GM18858 (cell line): ENCODE measurements around the gene PLCB1.

Experiments used
- ATAC-seq: cut with Tn5 transposase; IDR thresholded peaks from one replicate; pipeline ENCODE4 v1.9.1; 2021; ENCODE audit not compliant: unreplicated experiment

The PLCB1 gene

DNA sequence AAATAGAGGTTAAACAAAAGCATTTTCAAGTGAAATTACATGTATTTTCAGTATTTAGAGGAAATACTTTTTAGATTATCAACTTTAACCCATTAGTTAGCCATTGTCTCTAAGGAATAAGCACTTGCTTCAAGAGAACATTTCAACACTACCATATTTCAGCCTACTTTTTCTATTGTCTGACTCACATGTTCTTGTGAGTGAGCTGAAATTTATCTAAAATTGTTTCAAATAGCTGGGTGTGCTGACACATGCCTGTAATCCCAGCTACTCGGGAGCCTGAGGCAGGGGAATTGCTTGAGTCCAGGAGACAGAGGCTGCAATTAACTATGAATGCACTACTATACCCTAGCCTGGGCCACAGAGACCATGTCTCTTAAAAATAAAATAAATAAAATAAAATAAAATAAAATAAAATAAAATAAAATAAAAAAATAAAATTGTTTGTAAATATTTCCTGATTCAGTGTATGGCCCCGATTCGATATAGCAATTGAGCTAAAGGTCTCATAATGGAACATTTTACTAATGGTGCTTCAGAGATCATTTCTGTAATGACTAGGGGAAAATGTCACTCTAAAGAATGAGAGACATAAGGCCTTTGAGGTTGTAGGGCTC, 612.3 kb downstream of the PLCB1 start:
- no peak for ATAC-seq

DNA sequence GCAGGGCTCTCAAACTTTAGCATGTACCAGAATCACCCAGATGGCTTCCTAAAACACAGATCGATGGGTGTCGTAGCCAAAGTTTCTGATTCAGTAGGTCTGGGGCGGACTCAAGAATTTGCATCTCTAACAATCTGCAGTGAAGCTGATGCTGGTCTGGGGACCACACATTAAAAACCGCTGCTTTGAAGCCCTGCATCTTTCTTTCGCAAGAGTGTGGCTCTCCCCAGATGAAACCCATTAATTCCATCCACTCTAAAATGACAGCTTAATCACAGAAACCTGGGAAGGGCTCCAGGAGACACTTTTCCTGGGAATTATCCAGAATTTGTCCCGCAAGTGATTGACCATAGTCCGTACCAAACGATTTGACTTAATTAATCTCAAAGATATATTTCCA, 617.0 kb downstream of the PLCB1 start:
- ATAC-seq: no peak

DNA sequence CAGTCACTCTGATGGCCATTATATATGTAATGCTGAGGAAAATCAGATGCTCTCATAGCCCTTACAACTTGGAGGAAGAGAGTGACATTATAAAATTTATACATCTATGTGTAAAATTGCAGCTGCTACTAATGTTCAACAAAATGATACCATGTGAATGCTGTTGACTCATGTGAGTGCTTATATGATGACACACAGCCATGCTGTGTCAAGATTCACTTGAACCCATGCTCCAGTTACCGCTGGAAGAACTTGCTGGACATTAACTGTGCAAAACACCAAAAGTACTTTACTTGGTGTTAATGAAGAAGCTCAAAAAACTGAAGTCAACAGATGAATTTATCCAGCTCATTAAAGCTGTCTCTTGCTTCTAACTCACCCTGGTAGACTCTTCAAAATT, 617.9 kb downstream of the PLCB1 start:
- ATAC-seq: no peak

DNA sequence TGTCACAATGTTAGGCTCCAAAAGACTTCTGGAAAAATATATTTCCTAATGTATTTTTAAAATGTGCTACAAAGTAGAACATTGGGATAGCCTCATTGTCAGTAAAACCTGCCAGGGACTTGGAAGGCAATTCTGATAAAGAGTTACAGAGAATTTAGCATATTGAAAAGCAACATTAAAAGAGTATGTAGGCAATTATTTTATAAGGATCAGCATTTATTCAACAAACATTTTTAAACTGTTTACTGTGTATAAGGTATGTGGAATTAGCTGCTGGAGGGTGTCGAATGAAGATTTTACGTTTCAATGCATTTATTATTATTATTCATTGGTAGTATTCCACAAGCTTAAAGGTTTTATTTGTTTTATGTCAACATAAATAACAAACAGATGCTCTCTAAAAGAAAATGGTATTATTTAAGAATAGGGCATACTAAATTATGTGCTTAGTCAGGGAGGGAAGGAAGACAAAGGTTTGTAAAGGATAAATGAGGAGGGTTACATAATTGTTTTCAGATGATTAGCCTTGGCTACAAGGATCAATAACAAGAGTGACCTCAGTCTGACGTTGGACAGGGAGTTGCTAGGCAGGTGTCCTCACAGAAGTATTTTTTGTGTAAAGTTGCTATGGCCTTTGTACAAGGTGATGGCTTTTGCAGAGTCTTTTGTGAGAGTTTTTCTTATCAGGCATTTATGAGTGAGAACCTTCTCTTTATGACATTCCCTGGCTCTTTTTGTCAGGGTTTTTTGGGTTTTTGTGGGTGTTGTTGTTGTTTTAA, 623.5 kb downstream of the PLCB1 start:
- no peak for ATAC-seq

DNA sequence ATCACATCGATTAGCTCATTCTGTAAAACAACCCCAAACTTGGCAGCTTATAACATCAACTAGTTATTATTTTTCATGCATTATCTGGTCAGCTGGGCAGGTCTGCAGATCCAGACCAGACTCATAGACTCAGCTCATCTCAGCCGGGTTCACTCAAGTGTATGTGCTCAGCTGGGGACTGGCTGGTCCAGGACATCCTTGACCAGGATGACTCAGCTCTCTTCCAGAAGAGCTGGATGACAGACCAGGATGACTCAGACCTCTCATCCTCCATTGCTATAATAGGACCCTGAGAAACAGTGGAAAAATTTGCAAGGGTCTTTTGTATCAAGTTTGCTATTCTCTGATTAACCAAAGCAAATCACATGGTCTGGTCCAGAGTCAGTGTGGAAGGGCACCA, 624.3 kb downstream of the PLCB1 start:
- ATAC-seq: no peak

DNA sequence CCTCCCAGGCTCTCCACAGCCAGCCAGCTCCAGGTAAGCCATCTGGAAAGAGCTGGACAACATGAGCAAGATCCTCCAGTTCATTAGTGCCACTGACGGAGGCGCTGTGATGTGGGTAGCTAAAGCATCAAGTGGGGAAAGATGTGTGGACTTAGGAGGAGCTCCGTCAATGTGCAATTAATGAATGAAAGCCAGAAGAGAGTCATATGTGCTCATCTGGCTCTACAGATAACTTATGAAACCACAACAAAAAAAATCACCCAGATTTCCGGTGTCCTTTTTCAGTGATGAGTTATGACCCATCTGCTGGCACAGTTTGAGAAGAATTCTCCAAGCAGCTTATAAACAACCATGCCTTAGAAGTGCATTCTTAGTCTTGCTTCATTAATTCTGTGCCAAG, 625.1 kb downstream of the PLCB1 start:
- ATAC-seq: no peak

DNA sequence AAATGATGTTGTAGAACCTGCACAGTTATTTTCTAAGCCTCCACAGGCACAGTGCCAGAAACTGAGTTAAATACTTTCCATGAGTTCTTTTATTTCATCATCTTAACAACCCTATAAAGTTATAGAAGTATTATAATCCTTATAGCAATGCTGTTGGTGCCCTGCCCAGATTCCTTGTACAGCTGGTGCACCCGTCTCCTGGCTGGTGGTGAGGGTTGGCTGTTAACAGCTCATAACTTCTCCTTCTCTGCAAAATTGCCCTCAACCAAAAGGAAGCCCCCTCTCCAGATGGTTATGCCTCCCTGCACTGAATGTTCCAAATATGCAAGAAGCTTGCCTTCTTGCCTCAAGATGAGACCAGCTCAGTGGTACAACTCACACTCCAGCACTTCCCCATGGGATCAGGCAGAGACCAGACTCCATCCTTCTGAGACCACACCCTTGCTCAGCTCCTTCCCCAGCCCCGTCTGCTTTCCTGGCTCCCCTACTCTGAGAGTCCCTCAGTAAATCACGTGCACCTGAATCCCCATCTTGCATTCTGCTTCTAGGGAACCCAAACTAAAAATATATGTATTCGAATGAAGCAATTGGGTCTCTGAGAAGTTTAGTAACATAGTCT, 632.4 kb downstream of the PLCB1 start:
- no peak for ATAC-seq

DNA sequence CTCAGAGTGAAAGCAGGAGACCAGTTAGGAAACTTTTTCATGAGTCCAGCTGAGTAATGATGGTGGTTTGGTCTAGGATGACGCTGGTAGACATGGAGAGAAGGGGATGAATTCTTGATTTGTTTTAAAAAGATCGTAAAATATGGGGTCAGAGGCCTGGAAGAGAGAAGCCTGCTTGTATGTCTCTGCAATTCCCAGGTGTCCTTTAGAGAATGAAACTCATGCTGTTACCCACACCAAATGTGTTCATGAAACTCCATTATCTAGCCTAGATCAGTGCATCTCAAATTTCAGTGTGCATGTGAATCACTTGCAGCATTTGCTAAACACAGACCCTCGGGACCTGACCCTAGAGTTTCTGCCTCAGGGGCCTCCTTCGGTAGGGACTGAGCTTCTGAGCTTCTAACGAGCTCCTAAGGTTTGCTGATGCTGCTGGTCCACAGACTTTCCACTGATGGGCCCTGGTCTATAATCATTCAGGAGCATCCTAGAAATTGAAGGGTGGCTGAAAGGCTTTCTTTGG, 634.9 kb downstream of the PLCB1 start:
- ATAC-seq: no peak

DNA sequence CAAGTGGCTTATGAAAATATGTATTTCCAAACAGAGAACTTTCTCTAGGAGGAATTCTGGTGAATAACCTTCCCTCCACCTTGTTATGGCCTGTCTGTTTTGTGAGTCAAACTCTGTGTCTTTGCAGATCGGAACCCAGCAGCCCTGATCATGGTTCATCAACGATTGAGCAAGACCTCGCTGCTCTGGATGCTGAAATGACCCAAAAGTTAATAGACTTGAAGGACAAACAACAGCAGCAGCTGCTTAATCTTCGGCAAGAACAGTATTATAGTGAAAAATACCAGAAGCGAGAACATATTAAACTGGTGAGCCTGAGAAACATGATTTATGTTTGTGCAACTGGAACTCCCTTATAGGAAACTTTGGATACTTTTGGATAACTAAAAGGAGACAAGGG, 642.3 kb downstream of the PLCB1 start:
- no peak for ATAC-seq

DNA sequence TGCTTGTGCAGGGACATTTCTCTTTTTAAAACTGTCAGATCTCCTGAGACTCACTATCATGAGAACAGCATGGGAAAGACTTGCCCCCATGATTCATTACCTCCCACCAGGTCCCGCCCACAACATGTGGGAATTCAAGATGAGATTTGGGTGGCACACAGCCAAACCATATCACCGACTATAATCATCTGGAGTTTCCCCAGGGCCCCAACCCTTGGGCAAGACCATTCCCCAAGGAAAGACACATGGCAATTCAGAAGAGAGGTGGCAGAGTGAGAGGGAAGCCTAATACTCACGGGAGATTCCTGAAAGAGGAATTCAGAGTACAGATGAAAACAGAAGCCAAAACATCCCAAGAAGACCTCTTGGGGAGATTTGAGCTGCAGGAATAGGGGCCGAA, 645.8 kb downstream of the PLCB1 start:
- ATAC-seq: no peak

DNA sequence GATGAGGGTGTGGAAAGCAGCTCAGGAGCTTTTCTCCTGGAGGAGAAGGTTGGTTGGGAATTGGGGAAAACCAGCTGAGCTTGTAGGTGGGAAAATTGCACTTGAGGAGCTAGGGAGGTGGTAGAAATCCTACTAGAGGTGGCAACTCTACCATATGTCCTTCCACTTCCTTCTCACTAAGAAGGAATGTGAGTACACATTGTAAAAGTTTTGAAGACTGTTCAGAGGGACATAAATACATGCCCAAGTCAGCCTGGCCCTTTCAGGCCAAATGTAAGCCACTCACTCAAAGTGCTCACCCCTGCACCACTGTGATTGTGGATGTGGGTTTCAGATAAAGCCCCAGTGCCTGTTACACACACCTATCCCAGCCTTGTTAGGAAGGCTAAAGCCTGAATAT, 646.3 kb downstream of the PLCB1 start:
- ATAC-seq: no peak

DNA sequence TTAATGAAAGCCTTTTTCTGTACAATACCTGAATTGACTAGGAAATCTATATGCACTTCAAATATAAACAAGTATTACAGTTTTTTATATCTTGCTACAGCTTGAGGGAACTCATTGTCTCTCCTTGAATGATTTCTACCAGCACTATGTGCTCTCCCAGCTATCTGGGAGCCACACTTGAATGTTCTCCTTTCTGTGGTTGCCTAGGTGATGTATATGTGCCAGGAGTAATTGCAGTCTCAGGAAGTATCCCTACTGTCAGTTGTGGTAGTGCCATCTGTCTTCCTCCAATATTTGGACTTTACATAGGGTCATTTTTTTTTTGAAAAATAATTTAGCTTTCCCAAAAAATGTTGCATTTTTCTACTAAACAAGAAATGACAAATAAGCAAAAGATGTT, 648.8 kb downstream of the PLCB1 start:
- ATAC-seq: no peak

DNA sequence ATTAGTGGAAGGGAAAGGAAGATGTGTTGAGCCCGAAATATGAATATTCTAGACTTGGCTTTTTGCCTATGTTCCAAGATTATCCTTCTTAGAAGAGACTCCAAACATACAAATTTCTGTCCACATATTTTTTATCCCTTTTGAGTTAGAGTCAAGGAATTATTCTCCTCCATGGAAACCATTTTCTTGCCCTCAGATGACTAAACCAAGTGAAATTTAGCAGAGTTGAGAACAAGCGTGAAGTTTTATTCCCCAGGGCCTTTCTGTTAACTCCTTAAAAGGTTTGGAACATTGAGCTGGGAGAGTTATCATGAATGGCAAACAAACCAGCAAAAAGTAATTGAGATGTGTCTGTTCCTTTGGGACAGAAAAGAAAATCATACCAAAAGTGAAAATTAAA, 650.7 kb downstream of the PLCB1 start:
- no peak for ATAC-seq

DNA sequence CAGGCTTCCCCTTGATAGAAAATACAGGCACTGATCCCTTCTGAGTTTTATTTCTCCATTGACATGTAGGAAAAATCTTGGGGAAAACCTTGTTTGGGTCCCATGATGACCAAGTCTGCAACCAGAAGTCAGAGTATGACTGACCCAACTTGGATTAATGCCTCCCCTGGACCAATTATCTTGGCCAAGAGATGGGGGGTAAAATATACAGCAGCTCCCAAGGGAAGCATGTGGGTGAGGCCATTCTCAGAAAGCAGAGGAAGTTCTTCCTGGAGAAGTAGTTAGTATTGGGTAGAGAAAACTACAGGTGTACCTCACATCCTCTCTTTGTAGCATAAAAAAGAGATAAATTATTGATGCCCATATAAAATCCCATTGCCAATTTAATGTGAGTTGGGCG, 651.7 kb downstream of the PLCB1 start:
- ATAC-seq: no peak

DNA sequence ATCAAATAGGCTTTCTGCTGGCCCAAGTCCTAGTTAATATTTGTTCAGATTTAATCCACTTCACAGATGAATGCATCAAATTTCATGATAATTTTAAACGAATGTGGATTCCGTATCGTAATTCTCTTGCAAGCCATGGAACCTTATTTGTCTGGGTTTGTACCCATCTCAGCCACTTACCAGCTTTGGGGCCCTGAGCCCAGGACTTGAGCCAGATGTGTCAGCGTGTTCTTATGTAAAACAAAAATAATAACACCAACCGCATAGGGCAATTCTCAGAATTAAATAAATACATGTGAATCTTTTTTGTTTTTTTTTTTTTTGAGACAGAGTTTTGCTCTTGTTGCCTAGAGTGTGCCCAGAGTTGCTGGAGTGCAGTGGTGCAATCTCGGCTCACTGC, 654.3 kb downstream of the PLCB1 start:
- ATAC-seq: no peak

DNA sequence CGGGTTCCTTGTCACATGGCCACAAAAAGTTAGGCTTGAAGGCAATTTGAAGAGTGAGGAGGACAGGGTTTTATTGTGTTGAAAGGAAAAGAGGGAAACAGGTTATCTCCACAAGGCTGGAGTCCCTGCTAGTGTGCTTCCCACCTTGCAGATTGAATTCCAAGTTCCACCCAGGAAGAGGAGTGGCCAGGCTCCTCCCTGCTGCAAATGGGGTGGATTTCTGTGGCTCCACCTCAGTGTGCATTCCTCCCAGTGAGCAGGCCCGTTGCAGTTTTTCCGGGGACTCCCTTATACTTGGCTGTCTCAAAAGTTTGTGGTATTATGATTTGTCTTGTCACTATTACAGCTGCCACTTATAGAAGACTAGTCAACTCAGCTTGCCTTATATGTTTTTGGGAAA, 655.0 kb downstream of the PLCB1 start:
- ATAC-seq: no peak

DNA sequence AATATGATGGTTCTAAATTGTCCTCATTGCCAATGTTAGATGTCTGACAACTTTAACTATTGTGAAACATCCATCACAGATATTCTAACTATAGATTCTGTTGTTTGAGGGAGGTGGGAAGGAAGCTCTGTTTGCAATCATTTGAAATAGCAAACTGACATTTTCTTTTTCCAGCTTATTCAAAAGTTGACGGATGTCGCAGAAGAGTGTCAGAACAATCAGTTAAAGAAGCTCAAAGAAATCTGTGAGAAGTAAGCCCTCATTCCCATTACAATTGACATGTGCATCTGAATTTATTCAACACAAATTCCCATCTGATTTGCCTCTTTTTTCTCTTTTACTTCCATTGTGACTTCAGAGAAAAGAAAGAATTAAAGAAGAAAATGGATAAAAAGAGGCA, 656.2 kb downstream of the PLCB1 start:
- ATAC-seq: no peak

DNA sequence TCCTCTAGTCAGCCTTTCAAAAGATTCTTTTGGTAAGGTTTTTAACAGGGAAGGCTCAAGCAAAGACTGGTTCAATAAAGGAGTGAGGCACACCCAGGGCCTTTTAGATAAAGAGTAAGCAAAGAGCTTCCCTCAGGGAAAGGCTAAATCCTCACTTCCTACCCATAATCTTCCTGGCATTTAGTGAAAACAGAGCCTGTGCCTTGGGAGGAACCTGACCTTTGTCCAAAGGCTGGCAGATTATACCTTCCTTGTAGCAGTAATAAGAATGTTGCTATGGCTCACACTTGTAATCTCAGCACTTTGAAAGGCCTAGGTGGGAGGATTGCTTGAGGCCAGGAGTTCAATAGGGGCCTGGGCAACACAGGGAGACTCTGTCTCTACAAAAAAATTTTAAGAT, 656.8 kb downstream of the PLCB1 start:
- ATAC-seq: no peak

DNA sequence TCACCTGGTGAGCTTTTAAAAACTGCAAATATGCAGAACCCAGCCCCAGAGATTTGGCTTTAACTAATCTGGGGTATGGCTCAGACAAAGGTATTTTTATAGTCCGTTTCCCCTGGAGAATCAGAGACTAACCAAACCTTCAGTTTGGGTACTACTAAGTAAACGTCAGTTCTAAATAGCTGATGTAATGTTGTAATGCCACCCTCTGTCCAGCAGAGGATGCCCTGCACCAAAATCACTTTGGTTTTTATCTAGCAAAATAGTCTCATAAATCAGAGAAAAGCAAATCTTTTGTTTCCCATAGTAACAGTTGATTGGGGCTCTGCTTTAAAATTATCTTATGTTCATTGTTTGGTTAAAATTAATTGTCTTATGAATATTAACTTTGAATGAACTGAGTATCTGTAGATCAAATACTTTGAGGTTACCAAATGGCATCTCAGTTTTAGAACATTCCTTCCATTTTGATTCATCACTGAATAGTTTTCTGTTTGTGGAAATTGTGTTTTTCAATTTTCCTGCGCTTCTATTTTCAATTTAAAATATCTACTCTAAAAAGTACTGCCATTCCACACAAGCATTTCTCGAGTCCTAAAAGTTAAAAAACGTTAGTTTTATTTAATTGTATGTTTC, 658.5 kb downstream of the PLCB1 start:
- ATAC-seq: peak; percentile 86

DNA sequence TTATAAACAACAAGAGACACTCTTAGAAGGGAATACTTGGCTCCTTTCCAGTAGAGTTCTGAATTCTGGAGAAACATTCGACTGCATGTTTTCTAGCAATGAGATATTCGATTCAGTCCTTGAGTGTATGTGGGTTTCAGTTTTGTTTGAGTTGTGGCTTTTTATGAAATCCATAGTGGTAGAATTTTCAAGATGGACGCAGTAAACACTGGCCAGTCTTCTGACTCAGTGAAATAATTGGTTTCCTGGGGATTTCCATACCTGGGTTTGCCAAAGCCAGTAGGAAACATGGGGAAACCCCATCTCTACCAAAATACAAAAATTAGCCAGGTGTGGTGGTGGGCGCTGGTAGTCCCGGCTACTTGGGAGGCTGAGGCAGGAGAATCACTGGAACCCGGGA, 663.3 kb downstream of the PLCB1 start:
- no peak for ATAC-seq

DNA sequence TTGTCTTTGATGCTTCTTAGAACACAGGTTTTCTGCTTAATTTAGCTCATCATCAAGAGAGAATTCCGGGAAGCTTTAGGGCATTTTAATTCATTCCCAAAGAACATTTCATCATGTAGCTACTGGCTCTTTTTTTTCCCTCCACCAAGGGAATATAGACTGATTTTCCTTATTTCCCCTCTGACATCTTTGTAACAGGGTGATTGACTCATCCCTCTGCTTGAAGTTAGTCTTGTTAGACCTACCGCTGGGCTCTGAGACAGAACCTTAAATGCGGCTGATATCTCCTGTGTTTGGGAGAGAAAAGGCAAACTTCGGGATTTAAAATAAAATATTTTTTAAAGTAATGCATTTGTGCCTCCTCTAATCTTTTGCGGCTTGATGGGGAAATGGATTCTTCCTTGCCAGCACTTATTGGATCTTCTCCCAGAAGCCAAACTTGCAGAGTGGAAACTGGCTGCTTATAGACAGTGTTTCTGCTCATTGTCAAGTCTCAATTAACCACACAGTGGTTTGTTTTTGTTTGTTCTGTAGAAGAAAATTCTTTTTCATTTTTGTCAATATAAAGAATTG, 664.1 kb downstream of the PLCB1 start:
- no peak for ATAC-seq
